T follicular helper cell (primary cell): ENCODE measurements around the gene SYCP2L.
"Not testable (repeated sequence)": the region's sequence is repeated elsewhere in the genome, so short reads cannot be mapped to it uniquely, and the experiment has no call there.

Source experiments
- DNase-seq: peaks from one replicate; pipeline ENCODE4 v3.0.0-alpha.2; 2020; ENCODE audit warnings: low read depth

The SYCP2L gene

DNA sequence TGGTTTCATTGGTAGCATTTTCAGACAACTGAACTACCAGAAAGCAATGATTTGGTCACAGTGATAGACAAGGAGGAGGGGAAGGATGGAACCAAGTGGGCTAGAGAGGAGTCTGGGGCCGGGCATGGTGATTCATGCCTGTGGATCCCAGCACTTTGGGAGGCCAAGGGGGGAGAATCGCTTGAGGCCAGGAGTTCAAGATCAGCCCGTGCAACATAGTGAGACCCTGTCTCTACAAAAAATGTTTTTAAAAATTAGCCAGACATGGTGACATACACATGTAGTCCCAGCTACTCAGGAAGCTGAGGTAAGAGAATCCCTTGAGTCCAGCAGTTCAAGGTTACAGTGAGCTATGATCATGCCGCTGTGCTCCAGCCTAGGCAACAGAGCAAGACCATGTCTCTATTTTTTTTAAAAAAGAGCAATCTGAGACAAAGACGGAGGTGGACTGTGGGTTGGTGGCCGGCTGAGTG lies 70.6 kb downstream of the SYCP2L start:
- DNase-seq: no peak

DNA sequence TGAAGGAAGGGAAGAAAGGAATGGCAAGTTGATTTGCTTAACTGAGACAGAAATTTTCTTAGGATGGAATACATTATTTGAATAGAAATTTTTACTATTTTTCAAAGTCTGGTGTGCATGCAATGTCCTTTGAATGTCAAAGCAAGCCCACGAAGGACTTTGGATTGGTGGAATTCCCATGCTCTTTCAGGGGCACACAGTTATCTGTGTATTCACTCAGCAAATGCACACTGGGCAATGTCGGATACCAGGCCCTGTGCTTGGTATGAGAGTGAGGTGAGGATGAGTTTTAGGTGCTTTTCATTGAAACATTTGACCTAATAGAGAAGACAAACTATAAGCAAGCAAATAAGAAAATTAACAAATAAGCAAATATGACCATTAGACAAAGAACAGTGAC lies 73.3 kb downstream of the SYCP2L start:
- DNase-seq: no peak

GRCh38 chr6:10961837-10962236 lies 75.0 kb downstream of the SYCP2L start:
- no peak for DNase-seq

DNA sequence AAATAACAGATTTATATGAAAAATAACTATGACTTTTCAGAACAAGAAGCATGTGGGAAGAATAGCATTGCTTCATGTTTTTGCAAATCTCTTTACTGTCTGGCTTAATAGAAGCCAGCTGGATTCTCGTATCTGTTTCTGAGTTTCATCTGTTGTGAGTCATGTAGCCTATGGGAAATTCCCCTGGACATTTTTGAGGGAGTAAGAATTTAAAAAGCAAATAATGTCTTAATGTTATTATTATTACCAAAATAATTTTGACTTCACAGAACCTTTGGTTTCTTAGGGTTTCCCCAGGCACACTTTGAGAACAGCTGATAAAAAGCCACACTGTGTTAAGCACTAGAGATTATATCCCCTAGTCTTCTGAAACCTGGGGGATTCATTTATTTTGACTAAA lies 75.8 kb downstream of the SYCP2L start:
- no peak for DNase-seq

DNA sequence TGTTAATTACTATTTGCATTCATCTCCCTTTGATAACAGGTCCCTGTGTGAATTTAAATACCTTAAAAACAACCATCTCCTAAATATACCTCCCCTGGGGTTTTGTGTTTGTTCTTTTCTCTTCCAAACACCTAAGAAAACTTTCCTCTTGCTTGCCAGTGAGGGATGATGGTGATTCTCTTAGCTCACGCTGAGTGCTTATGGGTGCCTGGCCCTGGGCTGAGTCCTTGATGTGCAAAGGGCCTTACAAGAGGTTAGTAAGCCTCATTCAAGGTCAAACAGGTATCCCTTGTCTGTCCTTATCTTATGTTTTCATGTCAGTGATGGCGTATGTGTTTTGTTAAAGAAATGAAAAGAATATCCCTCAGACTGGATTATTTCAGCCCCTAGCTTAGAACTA lies 76.3 kb downstream of the SYCP2L start:
- no peak for DNase-seq

DNA sequence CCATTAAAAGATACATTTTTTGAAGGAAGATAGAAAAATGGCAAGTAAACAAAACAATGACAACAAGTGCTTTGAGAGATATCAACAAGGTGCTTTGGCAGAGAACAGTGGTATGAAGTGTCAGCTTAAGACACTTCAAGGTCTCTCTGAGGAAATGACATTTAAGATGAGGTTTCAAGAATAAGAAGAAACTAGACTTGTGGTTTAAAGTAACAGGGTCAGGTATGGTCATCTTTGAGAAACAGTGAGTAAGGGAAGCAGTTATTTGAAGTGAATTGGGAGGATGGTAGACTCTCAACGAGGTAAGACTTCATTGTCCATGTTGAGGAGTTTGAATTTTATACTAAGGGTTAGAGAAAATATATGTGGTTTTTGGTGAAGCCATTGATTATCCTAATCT lies 77.8 kb downstream of the SYCP2L start:
- DNase-seq: no peak

- DNase-seq: no peak
Observed at GRCh38 chr6:10968776-10969175, 81.9 kb downstream of the SYCP2L start.

GRCh38 chr6:10970731-10971130 lies 83.9 kb downstream of the SYCP2L start:
- no peak for DNase-seq

DNA sequence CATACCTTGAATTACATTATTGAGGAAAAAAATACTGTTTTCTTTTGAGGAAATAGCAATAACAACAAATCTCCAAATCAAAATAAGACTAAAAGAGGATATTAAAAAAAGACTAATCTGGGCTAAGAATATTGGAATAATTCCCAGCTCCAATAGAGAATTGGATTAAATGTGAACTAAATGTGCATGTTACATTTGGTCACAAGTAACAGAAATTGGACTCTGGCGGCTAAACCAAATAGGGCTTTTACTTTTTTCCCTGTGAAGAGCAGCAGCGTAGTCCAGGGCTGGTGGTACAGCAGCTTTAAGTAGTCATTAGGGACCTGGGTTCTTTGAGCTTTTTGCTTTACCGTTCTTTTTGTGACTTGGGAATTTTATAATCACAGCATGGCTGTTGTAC lies 85.3 kb downstream of the SYCP2L start:
- DNase-seq: no peak

DNA sequence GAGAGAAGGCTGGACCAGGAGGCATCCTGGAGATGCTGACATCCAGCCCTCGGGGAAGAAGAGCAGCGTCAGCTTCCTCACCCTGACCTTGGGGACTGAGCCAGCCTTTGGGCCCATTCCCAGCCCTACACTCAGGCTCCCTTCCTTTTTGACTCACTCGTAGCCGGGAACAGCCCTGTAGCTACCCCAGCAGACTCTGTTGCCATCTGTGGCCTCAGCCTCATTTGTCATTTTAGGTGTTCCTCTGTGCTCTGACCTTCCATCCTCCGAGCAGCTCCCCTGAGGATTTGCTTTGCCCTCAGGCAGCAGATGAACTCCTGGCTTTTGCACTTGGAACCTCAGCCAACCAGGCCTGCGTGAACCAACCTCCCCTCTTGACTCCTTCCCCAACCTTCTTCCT lies 89.7 kb downstream of the SYCP2L start:
- no peak for DNase-seq

- no peak for DNase-seq
Observed at GRCh38 chr6:10977231-10977968, 90.5 kb downstream of the SYCP2L start.

DNA sequence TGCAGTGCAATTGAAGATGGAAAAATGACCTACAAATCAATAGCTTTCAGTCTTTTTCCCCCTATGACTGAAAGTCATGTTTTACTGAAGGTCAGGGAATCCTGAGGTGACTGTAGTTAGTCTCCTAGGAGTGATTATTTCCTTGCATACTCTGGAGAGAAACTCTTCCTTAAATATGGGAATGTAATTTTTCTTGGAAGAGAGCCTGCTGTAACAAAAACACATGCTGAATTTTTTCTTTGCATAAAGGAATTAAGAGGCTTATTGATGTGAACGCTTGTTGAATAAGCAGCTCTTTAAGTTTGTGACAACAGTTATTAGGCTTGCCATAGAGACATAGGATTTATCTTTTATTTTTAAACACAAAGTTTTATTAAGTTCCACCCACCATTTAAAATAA lies 92.8 kb downstream of the SYCP2L start:
- no peak for DNase-seq

- DNase-seq: no peak
Observed at GRCh38 chr6:10981409-10981808, 94.6 kb downstream of the SYCP2L start.

- not testable (repeated sequence) for DNase-seq
Observed at GRCh38 chr6:10984959-10985358, 98.1 kb downstream of the SYCP2L start.

GRCh38 chr6:10989587-10989986 lies 102.7 kb downstream of the SYCP2L start:
- DNase-seq: no peak

GRCh38 chr6:10991115-10991514 lies 104.3 kb downstream of the SYCP2L start:
- no peak for DNase-seq

- no peak for DNase-seq
Observed at GRCh38 chr6:10993896-10994295, 107.0 kb downstream of the SYCP2L start.

- no peak for DNase-seq
Observed at GRCh38 chr6:10995114-10995707, 108.4 kb downstream of the SYCP2L start.

DNA sequence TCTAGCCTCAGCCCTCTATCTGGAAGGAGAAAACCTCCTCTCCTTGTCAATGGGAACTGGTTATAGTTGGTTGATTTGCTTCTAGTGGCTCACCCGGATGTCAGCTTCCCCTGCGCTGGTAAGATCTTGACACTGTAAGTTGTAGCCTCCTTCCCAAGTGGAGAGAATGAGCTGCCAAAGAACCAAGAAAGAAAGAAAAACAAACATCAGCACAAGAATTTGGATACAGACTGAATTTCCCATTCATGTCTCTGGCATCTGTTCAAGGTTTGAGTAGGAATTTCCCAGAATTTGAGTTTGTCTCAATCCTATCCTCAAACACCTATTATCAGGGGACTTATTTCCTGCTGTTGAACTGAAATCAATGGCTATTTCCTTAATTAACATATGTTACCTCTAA lies 113.1 kb downstream of the SYCP2L start:
- no peak for DNase-seq

DNA sequence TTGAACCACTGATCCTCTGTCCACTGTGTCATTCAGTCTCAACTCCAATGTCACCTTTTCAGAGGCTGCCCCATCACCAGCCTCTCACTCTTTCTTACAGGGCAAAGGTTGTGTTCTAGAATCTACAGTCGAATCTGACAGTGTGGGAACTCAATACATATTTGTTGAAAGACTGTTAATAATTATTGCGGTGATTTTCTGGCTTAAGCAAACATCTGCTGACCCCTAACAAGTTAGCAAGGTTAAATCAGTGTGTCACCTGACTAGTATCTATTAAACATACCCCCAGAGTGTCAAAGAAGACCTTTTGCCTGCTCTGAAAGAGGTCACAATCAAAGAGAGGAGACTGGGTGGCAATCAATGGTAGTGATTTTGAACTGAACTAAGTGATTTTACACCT lies 115.3 kb downstream of the SYCP2L start:
- no peak for DNase-seq

- not testable (repeated sequence) for DNase-seq
Observed at GRCh38 chr6:11003297-11003696, 116.4 kb downstream of the SYCP2L start.

DNA sequence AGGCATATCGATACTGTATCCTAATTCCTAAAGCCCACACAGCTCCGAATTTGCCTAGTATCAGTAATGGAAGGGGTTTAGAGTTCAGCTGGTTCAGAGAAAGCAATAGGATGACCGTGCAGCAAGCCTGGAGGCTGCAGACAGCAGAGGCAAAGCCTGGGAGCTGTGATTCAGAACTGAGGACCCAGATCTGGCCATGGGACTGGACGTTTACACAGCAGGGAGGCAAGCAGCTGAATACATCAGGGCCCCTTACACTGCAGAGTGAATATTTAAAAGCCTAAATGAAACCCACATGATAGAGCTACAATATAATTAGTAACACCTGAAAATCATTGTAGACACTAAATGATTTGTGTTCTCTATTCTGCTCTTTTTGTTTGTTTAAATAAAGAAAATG lies 119.2 kb downstream of the SYCP2L start:
- DNase-seq: no peak

GRCh38 chr6:11007715-11008608 lies 121.1 kb downstream of the SYCP2L start:
- DNase-seq: no peak
